IMR-90 (cell line): ENCODE results near the gene TGM4. TPM values are rescaled to one million over a fixed set of nuclear protein-coding genes. Genes with fewer than 3 reads are reported as not detected.

Experiments
- ATAC-seq: fragments of 200-7000 bp; cut with Tn5 transposase; 2 replicates; pipeline ENCODE4 v1.9.1; 2020; ENCODE audit warnings: low read depth, mild to moderate bottlenecking, moderate library complexity
- BruUV-seq: library from RNA; stranded (reverse); fragments of 400-500 nt; replicated peaks from 2 replicates; lab custom pipeline; 2021; lab: Mats Ljungman, UMichigan
- CTCF ChIA-PET: fragments of 300-600 bp; formaldehyde crosslinking; extraction: SDS; loops from one replicate; lab custom pipeline; 2021; ENCODE audit warnings: antibody characterized with exemption; lab: Yijun Ruan, JAX
- POLR2A ChIA-PET: fragments of 300-600 bp; sonication (Branson Sonifier 250); formaldehyde crosslinking; loops from one replicate; lab custom pipeline; 2022; ENCODE audit warnings: antibody characterized with exemption; ENCODE audit not compliant: unreplicated experiment; lab: Charles Lee
- DNase-seq: peaks from one replicate; pipeline ENCODE4 v3.0.0; 2013
- H2AFZ ChIP-seq: replicated peaks from 2 replicates; pipeline ENCODE3; 2013; ENCODE audit warnings: low read length, mild to moderate bottlenecking; ENCODE audit not compliant: poor library complexity
- H2AK5ac ChIP-seq: 2 replicates; pipeline ENCODE4 v1.6.1; 2013; ENCODE audit warnings: low read depth, low read length, inconsistent platforms
- H2AK9ac ChIP-seq: replicated peaks from 2 replicates; pipeline ENCODE3; 2013; ENCODE audit warnings: mild to moderate bottlenecking, low read depth, low read length, moderate library complexity; ENCODE audit not compliant: poor library complexity
- H2BK120ac ChIP-seq: 2 replicates; pipeline ENCODE4 v1.6.1; 2013; ENCODE audit warnings: low read depth, low read length, inconsistent platforms
- H2BK15ac ChIP-seq: 3 replicates; pipeline ENCODE4 v1.6.1; 2013; ENCODE audit warnings: low read depth, low read length, inconsistent platforms
- H2BK20ac ChIP-seq: 2 replicates; pipeline ENCODE4 v1.6.1; 2013; ENCODE audit warnings: low read depth, mild to moderate bottlenecking, inconsistent platforms, low read length, moderate library complexity
- H2BK5ac ChIP-seq: 2 replicates; pipeline ENCODE4 v1.6.1; 2013; ENCODE audit warnings: mild to moderate bottlenecking, low read depth, low read length, inconsistent platforms; ENCODE audit not compliant: poor library complexity, severe bottlenecking
- H3K14ac ChIP-seq: replicated peaks from 2 replicates; pipeline ENCODE4 v1.6.1; 2013; ENCODE audit warnings: low read depth, low read length, inconsistent platforms
- H3K18ac ChIP-seq: 2 replicates; pipeline ENCODE4 v1.6.1; 2013; ENCODE audit warnings: low read depth, low read length, control low read depth
- H3K23ac ChIP-seq: 2 replicates; pipeline ENCODE4 v1.6.1; 2013; ENCODE audit warnings: low read depth, low read length, inconsistent platforms
- H3K27ac ChIP-seq: 2 replicates; pipeline ENCODE4 v1.5.1; 2013; ENCODE audit warnings: mild to moderate bottlenecking, control low read depth, low read length; ENCODE audit not compliant: insufficient read depth
- H3K27me3 ChIP-seq: 2 replicates; pipeline ENCODE4 v1.6.1; 2013; ENCODE audit warnings: low read length; ENCODE audit not compliant: control insufficient read depth, insufficient read depth
- H3K36me3 ChIP-seq: 2 replicates; pipeline ENCODE4 v1.6.1; 2013; ENCODE audit warnings: low read length, mixed read lengths; ENCODE audit not compliant: control insufficient read depth, insufficient read depth
- H3K4ac ChIP-seq: 2 replicates; pipeline ENCODE4 v1.6.1; 2013; ENCODE audit warnings: low read depth, low read length, inconsistent platforms
- H3K4me1 ChIP-seq: 2 replicates; pipeline ENCODE4 v1.6.1; 2013; ENCODE audit warnings: low read length, mixed read lengths; ENCODE audit not compliant: control insufficient read depth, insufficient read depth
- H3K4me2 ChIP-seq: 2 replicates; pipeline ENCODE4 v1.6.1; 2013; ENCODE audit warnings: low read depth, mild to moderate bottlenecking, control low read depth, low read length, moderate library complexity
- H3K4me3 ChIP-seq: 2 replicates; pipeline ENCODE4 v1.5.1; 2013; ENCODE audit warnings: low read depth, mild to moderate bottlenecking, control low read depth, low read length, moderate library complexity; ENCODE audit not compliant: insufficient read depth
- H3K56ac ChIP-seq: 2 replicates; pipeline ENCODE4 v1.6.1; 2013; ENCODE audit warnings: low read length, inconsistent platforms; ENCODE audit not compliant: insufficient read depth; ENCODE audit errors: extremely low read depth
- H3K79me1 ChIP-seq, 2 experiments: 2 replicates each; pipeline ENCODE4 v1.6.1; 2013; ENCODE audit warnings: low read length in 2 of 2, inconsistent platforms in 1 of 2, low read depth in 1 of 2
- H3K9ac ChIP-seq: 2 replicates; pipeline ENCODE4 v1.6.1; 2013; ENCODE audit warnings: low read depth, low read length, control low read depth
- H3K9me1 ChIP-seq: 2 replicates; pipeline ENCODE4 v1.6.1; 2013; ENCODE audit warnings: low read length, inconsistent platforms; ENCODE audit not compliant: insufficient read depth
- H3K9me3 ChIP-seq: 2 replicates; pipeline ENCODE4 v1.6.1; 2013; ENCODE audit warnings: low read length; ENCODE audit not compliant: control insufficient read depth, insufficient read depth
- H4K20me1 ChIP-seq: 2 replicates; pipeline ENCODE4 v1.6.1; 2013; ENCODE audit warnings: low read length, inconsistent platforms; ENCODE audit not compliant: insufficient read depth
- H4K5ac ChIP-seq: 2 replicates; pipeline ENCODE4 v1.6.1; 2013; ENCODE audit warnings: mild to moderate bottlenecking, low read depth, low read length, control low read depth
- H4K8ac ChIP-seq, 2 experiments: 2 replicates each; pipeline ENCODE4 v1.6.1; 2013; ENCODE audit warnings: low read depth in 2 of 2, low read length in 2 of 2, control low read depth in 1 of 2, inconsistent platforms in 1 of 2
- H4K91ac ChIP-seq: 2 replicates; pipeline ENCODE4 v1.6.1; 2013; ENCODE audit warnings: low read depth, low read length, inconsistent platforms; ENCODE audit not compliant: insufficient read depth
- BHLHE40 ChIP-seq: fragments of 150-350 bp; IDR thresholded peaks from 2 replicates; pipeline ENCODE4 v1.6.1; 2016; ENCODE audit warnings: mild to moderate bottlenecking, low read depth, low read length
- CHD1 ChIP-seq: IDR thresholded peaks from 2 replicates; pipeline ENCODE4 v1.6.1; 2012; ENCODE audit warnings: low read depth, low read length, improper control_type of control experiment
- MAFK ChIP-seq: IDR thresholded peaks from 2 replicates; pipeline ENCODE4 v1.6.1; 2012; ENCODE audit warnings: low read depth, low read length, improper control_type of control experiment
- MAZ ChIP-seq: IDR thresholded peaks from 2 replicates; pipeline ENCODE4 v1.6.1; 2012; ENCODE audit warnings: low read depth, mild to moderate bottlenecking, low read length, improper control_type of control experiment, moderate library complexity, borderline replicate concordance
- MXI1 ChIP-seq: IDR thresholded peaks from 2 replicates; pipeline ENCODE4 v1.6.1; 2012; ENCODE audit warnings: low read depth, mild to moderate bottlenecking, low read length, moderate library complexity, borderline replicate concordance
- NFE2L2 ChIP-seq: fragments of 150-350 bp; IDR thresholded peaks from 2 replicates; pipeline ENCODE4 v1.6.1; 2016; ENCODE audit warnings: low read depth, mild to moderate bottlenecking, low read length
- POLR2A ChIP-seq: IDR thresholded peaks from 2 replicates; pipeline ENCODE4 v1.6.1; 2012; ENCODE audit warnings: mild to moderate bottlenecking, low read depth, low read length
- RAD21 ChIP-seq: IDR thresholded peaks from 2 replicates; pipeline ENCODE4 v1.6.1; 2012; ENCODE audit warnings: low read length, improper control_type of control experiment
- RFX5 ChIP-seq: IDR thresholded peaks from 2 replicates; pipeline ENCODE4 v1.8.0; 2012; ENCODE audit warnings: low read depth, mild to moderate bottlenecking, low read length, moderate library complexity
- SMC3 ChIP-seq: fragments of 150-350 bp; IDR thresholded peaks from 2 replicates; pipeline ENCODE4 v1.6.1; 2016; ENCODE audit warnings: low read depth, mild to moderate bottlenecking, antibody characterized with exemption, low read length, moderate library complexity
- WGBS, 2 experiments: methylation state at CpG; one replicate each; pipeline versions ENCODE4 v1.1.5 to v1.1.7; 2013; ENCODE audit warnings: missing lambda C conversion rate in 2 of 2; ENCODE audit not compliant: insufficient read length in 1 of 2; ENCODE audit errors: extremely low coverage in 2 of 2; 5-methylcytosine and 5-hydroxymethylcytosine counted together
- dilution Hi-C: fragments of 300-500 bp; cut with HindIII; formaldehyde crosslinking; loops from one replicate; pipeline ENCODE4 v1.14.3; 2018; ENCODE audit warnings: low sequenced_read_pairs; ENCODE audit not compliant: unreplicated experiment
- in situ Hi-C: fragments of 300-500 bp; cut with MboI; formaldehyde crosslinking; loops from 3 replicates; pipeline ENCODE4 v1.14.3; 2019; ENCODE audit warnings: low sequenced_read_pairs, inconsistent platforms, mixed read lengths
- intact Hi-C: fragments of 100-400 bp; cut with micrococcal nuclease; formaldehyde crosslinking; loops from 2 replicates; pipeline ENCODE4 v1.10.0; 2022
- polyA plus RNA-seq, 3 experiments: library from polyadenylated mRNA; depleted of rRNA; stranded (reverse); fragments of >200 nt; gene quantifications; 2 replicates each; pipeline ENCODE4 v1.2.3, GENCODE V29; 2012; ENCODE audit warnings: low replicate concordance in 1 of 3
- total RNA-seq: library from RNA; depleted of rRNA; stranded (reverse); fragments of >200 nt; gene quantifications from 2 replicates; pipeline ENCODE4 v1.2.3, GENCODE V29; 2012
- TF ChIP-seq, protein P1 (sequence below): fragments of 150-350 bp; IDR thresholded peaks from 2 replicates; pipeline ENCODE4 v1.6.1; 2017; ENCODE audit warnings: mild to moderate bottlenecking, antibody characterized with exemption, low read length, low read depth

TGM4 gene
- total and polyA plus RNA-seq, 2 of the 4 experiments (the other 2 are of a cell fraction), result under 0.01 to 0.10 TPM

DNA sequence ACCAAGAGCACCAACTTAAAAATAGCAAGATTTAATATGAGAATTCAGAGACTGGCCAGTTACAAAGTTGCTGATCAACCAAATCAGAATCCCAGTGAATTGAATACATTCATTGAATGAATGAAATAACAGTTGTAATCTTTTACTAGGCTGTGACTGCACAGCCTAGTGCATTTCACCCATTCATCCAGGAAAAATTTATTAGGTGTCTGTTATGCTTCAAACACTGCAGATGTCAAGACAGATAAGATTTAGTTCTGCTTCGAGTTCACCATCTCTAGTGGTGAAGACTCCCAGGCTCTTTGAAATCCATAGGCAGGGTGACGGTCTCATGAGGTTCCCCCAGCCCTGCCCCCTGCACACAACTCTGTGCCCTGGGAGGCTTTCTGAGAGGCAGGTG is 28.9 kb downstream of the TGM4 start:
- no CpG with 5 or more reads among the region's 2 CpGs for WGBS, 2 experiments
- Histone ChIP-seq H3K27ac (no peak overlapping the region), H4K8ac (no peak overlapping the region), H3K27me3 (peaks cover 11% of the 10 kb centered on the region), H4K5ac (no peak overlapping the region), H2BK120ac (no peak overlapping the region), H2AFZ (no peak overlapping the region), H3K18ac (no peak overlapping the region), H3K14ac (no peak overlapping the region), H3K4me1 (no peaks in the 10 kb centered on the region), H2AK5ac (no peak overlapping the region), H3K36me3 (no peaks in the 10 kb centered on the region), H3K9me1 (no peaks in the 10 kb centered on the region), H4K20me1 (no peaks in the 10 kb centered on the region), H3K9me3 (no peaks in the 10 kb centered on the region), H3K4me2 (no peak overlapping the region), H3K23ac (no peak overlapping the region), H2AK9ac (no peak overlapping the region), H3K4ac (no peak overlapping the region), H3K9ac (no peak overlapping the region), H3K79me1 (no peaks in the 10 kb centered on the region), H3K56ac (no peak overlapping the region), H2BK5ac (no peak overlapping the region), H2BK15ac (no peak overlapping the region), H3K4me3 (no peak overlapping the region), H4K91ac (no peak overlapping the region), H2BK20ac (no peak overlapping the region)
- dilution Hi-C loops (no loop called here), in situ Hi-C loops (loop anchor here (10.0 kb wide), 1 partner anchor 369 kb away; no protein-coding TSS in a partner anchor), intact Hi-C loops (no loop called here)
- TF ChIP-seq CHD1, result no peak
- no peak for TF ChIP-seq BHLHE40
- TF ChIP-seq SMC3, result no peak
- TF ChIP-seq, protein P1, sequence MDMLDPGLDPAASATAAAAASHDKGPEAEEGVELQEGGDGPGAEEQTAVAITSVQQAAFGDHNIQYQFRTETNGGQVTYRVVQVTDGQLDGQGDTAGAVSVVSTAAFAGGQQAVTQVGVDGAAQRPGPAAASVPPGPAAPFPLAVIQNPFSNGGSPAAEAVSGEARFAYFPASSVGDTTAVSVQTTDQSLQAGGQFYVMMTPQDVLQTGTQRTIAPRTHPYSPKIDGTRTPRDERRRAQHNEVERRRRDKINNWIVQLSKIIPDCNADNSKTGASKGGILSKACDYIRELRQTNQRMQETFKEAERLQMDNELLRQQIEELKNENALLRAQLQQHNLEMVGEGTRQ, result no peak
- no peak for TF ChIP-seq POLR2A
- no peak for TF ChIP-seq MXI1
- TF ChIP-seq NFE2L2, result no peak
- TF ChIP-seq RFX5, result no peak
- TF ChIP-seq MAFK, result no peak
- no peak for TF ChIP-seq MAZ
- TF ChIP-seq RAD21, result no peak
- ATAC-seq (no peak), DNase-seq (no peak)
- ChIA-PET CTCF (no interaction called here), POLR2A (no interaction called here)
- BruUV-seq, result no TSS peak
